ENCODE measurements around the gene DNAAF5. TPM values are rescaled to one million over a fixed set of nuclear protein-coding genes. Genes with fewer than 3 reads are reported as not detected.
"Not testable (repeated sequence)": the region's sequence is repeated elsewhere in the genome, so short reads cannot be mapped to it uniquely, and the experiment has no call there.

Gene DNAAF5
- total RNA-seq, 1 donor from 2014 or later, result 18.1 TPM

DNA sequence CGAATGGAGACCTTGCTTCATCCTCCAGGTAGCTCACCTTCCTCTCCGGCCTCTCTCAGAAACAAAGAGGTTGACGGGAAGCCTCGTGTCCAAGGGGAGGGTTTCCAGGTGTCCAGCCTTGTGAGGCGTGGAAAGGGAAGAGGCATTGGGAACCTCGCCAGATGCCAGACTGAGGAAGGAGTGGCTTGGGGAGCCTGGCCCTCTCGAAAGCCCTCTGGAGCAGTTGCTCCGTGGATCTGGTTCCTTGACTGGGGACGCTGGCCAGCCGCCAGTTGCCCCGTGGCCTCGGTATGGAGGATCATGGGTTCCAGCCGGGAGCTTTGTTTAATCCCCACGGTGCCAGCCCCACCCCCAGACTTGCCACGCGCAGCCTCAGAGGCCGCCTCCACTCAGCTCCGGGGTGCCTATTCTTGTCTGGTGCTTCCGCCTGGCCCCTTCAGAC, 75.5 kb downstream of the DNAAF5 start:
- TF ChIP-seq, protein P1, sequence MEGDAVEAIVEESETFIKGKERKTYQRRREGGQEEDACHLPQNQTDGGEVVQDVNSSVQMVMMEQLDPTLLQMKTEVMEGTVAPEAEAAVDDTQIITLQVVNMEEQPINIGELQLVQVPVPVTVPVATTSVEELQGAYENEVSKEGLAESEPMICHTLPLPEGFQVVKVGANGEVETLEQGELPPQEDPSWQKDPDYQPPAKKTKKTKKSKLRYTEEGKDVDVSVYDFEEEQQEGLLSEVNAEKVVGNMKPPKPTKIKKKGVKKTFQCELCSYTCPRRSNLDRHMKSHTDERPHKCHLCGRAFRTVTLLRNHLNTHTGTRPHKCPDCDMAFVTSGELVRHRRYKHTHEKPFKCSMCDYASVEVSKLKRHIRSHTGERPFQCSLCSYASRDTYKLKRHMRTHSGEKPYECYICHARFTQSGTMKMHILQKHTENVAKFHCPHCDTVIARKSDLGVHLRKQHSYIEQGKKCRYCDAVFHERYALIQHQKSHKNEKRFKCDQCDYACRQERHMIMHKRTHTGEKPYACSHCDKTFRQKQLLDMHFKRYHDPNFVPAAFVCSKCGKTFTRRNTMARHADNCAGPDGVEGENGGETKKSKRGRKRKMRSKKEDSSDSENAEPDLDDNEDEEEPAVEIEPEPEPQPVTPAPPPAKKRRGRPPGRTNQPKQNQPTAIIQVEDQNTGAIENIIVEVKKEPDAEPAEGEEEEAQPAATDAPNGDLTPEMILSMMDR (IDR thresholded peaks at IDR 0.05; ENCODE audit: borderline replicate concordance), result no peak
- Histone ChIP-seq H3K27ac (replicated peaks) (peak overlapping the region; percentile 25), H3K27me3 (ENCODE audit: low read depth) (no peaks in the 10 kb centered on the region), H3K36me3 (no peaks in the 10 kb centered on the region), H3K9me3 (replicated peaks) (no peaks in the 10 kb centered on the region), H3K4me1 (peaks cover 34% of the 10 kb centered on the region), H3K4me3 (peak overlapping the region; percentile 45)
- intact Hi-C loops (cut with micrococcal nuclease), result no loop called here
- peak; percentile 40 for DNase-seq

DNA sequence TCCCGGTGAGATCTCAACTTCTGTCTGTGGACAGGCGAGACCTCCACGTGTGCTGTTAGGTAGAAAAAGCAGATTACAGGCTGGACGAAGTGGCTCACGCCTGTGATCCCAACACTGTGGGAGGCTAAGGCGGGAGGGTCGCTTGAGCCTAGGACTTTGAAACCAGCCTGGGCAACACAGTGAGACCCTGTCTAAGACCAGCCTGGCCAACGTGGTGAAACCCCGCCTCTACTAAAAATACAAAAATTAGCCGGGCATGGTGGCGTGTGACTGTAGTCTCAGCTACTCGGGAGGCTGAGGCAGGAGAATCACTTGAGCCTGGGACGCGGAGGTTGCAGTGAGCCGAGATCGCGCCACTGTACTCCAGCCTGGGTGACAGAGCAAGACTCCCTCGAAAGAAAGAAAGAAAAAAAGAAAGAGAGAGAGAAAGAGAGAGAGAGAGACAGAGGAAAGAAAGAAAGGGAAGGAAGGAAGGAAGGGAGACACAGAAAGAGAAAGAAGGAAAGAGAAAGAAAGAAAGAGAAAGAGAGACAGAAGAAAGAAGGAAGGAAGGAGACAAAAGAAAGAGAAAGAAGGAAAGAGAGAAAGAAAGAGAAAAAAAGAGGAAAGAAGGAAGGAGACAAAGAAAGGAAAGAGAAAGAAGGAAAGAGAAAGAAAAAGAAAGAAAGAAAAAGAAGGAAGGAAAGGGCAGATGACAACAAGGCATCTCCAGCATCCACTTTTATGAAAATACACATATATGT, 76.2 kb downstream of the DNAAF5 start:
- intact Hi-C loops (cut with micrococcal nuclease), result no loop called here
- Histone ChIP-seq H3K4me1 (peaks cover 34% of the 10 kb centered on the region), H3K9me3 (replicated peaks) (no peaks in the 10 kb centered on the region), H3K36me3 (no peaks in the 10 kb centered on the region), H3K27me3 (ENCODE audit: low read depth) (no peaks in the 10 kb centered on the region), H3K27ac (replicated peaks) (peak overlapping the region; percentile 25), H3K4me3 (peak overlapping the region; percentile 45)
- DNase-seq, result no peak
- TF ChIP-seq, protein P1 (IDR thresholded peaks at IDR 0.05; ENCODE audit: borderline replicate concordance), result no peak

DNA sequence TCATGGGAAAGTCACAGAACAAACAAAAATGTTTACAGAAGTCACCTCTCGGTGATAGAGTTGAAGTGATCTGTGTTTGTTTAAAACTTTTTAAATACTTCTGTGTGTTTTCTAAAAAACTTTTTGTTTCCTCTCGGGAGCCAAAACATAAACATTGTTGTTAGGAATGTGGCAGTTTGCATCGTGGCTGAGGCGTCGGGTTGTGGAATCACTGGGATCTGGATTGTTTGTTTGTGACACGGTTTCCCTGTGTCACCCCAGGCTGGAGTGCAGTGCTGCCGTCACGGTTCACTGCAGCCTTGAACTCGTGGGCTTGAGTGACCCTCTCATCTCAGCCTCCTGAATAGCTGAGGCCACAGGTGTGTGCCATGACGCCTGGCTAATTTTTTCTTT, 76.7 kb downstream of the DNAAF5 start:
- TF ChIP-seq, protein P1 (IDR thresholded peaks at IDR 0.05; ENCODE audit: borderline replicate concordance), result no peak
- no peak for DNase-seq
- H3K27ac ChIP-seq (replicated peaks), result no peak overlapping the region

DNA sequence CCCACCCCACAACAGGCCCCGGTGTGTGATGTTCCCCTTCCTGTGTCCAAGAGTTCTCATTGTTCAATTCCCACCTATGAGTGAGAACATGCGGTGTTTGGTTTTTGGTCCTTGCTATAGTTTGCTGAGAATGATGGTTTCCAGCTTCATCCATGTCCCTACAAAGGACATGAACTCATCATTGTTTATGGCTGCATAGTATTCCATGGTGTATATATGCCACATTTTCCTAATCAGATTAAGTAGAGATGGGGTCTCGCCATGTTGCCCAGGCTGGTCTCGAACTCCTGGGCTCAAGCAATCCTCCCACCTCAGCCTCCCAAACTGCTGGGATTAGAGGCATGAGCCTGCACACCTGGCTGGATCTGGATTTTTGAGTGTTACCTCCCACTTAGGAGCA, 77.3 kb downstream of the DNAAF5 start:
- peaks cover 40% of the 10 kb centered on the region for H3K4me1 ChIP-seq
- not testable (repeated sequence) for H3K27ac ChIP-seq (replicated peaks); H3K36me3 ChIP-seq

More for the DNA sequence above, 76.7 kb downstream of the DNAAF5 start:
- Histone ChIP-seq H3K36me3 (no peaks in the 10 kb centered on the region), H3K27me3 (ENCODE audit: low read depth) (no peaks in the 10 kb centered on the region), H3K4me3 (no peak overlapping the region), H3K9me3 (replicated peaks) (no peaks in the 10 kb centered on the region), H3K4me1 (peaks cover 37% of the 10 kb centered on the region)
- intact Hi-C loops (cut with micrococcal nuclease), result no loop called here

DNA sequence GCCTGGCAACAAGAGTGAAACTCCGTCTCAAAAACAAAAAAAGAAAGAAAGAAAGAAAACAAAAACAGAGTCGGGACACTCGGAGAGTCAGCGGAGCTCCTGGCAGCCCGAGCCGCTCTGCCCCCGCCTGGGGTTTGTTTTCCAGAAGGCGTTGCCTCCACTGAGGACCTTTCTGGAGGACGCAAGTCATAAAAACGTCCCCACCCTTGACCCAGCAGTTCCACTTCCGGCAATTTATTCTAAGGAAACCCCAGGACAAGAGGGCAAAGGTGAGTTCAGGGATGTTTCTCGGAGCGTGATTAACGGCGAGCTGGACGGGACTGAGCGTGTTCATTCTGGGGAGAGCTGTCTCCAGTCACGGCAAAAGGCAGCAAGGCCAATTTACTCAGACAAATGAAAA, 78.8 kb downstream of the DNAAF5 start:
- TF ChIP-seq, protein P1 (IDR thresholded peaks at IDR 0.05; ENCODE audit: borderline replicate concordance), result no peak
- DNase-seq, result no peak
- H3K4me3 ChIP-seq, result peak overlapping the region; percentile 48

More for the DNA sequence above, 77.3 kb downstream of the DNAAF5 start:
- H3K9me3 ChIP-seq (replicated peaks); H3K4me3 ChIP-seq; H3K27me3 ChIP-seq (ENCODE audit: low read depth); intact Hi-C loops (cut with micrococcal nuclease); DNase-seq: not testable (repeated sequence)

More for the DNA sequence above, 78.8 kb downstream of the DNAAF5 start:
- H3K27ac ChIP-seq (replicated peaks), result peak overlapping the region; percentile 87
- no peaks in the 10 kb centered on the region for H3K9me3 ChIP-seq (replicated peaks)
- peaks cover 40% of the 10 kb centered on the region for H3K4me1 ChIP-seq
- H3K36me3 ChIP-seq, result no peaks in the 10 kb centered on the region
- intact Hi-C loops (cut with micrococcal nuclease), result no loop called here
- H3K27me3 ChIP-seq (ENCODE audit: low read depth), result no peaks in the 10 kb centered on the region
